GM18519 (cell line): ENCODE data around the gene TMEM139.

Experiments
- ATAC-seq: cut with Tn5 transposase; IDR thresholded peaks from one replicate; pipeline ENCODE4 v1.9.1; 2021; ENCODE audit warnings: mild to moderate bottlenecking, moderate library complexity; ENCODE audit not compliant: unreplicated experiment, low FRiP score

TMEM139 gene

GRCh38 chr7:143321242-143321641 is 36.5 kb downstream of the TMEM139 start:
- ATAC-seq, result no peak

- no peak for ATAC-seq
Observed at GRCh38 chr7:143321734-143322133, 37.0 kb downstream of the TMEM139 start.

- ATAC-seq, result no peak
Observed at GRCh38 chr7:143322760-143323633, 38.2 kb downstream of the TMEM139 start.

- ATAC-seq, result no peak
Observed at GRCh38 chr7:143323653-143324052, 38.9 kb downstream of the TMEM139 start.

- ATAC-seq, result peak; percentile 47
Observed at GRCh38 chr7:143325240-143325639, 40.5 kb downstream of the TMEM139 start.

- peak; percentile 58 for ATAC-seq
Observed at GRCh38 chr7:143327903-143328302, 43.1 kb downstream of the TMEM139 start.

- no peak for ATAC-seq
Observed at GRCh38 chr7:143329471-143330170, 44.9 kb downstream of the TMEM139 start.

GRCh38 chr7:143331179-143331801 is 46.5 kb downstream of the TMEM139 start:
- no peak for ATAC-seq

- no peak for ATAC-seq
Observed at GRCh38 chr7:143334244-143334643, 49.5 kb downstream of the TMEM139 start.

GRCh38 chr7:143337216-143337615 is 52.5 kb downstream of the TMEM139 start:
- no peak for ATAC-seq
